Right cardiac atrium (tissue), 5 donors: ENCODE data around the gene GOLGA1. TPM values are rescaled to one million over a fixed set of nuclear protein-coding genes. Genes with fewer than 3 reads are reported as not detected.

ENCODE experiments used
- ATAC-seq, 2 donors: fragments of 200-7000 bp; cut with Tn5 transposase; one replicate each; pipeline versions ENCODE4 v1.8.0 to v1.9.1; 2020; ENCODE audit warnings: moderate library complexity in 2 of 2, mild to moderate bottlenecking in 1 of 2
- DNase-seq, 3 donors: peaks; one replicate each; pipeline ENCODE4 v3.0.0-alpha.2; 2020
- H3K27ac ChIP-seq: one replicate; pipeline ENCODE4 v1.5.1; 2013; ENCODE audit warnings: mild to moderate bottlenecking, low read length, control low read depth, moderate library complexity
- H3K27me3 ChIP-seq: one replicate; pipeline ENCODE4 v1.6.1; 2013; ENCODE audit not compliant: control insufficient read depth, insufficient read depth
- H3K4me1 ChIP-seq: one replicate; pipeline ENCODE4 v1.6.1; 2013; ENCODE audit warnings: low read length; ENCODE audit not compliant: control insufficient read depth, insufficient read depth
- H3K4me3 ChIP-seq: one replicate; pipeline ENCODE4 v1.5.1; 2013; ENCODE audit warnings: low read length, control low read depth
- H3K9me3 ChIP-seq: one replicate; pipeline ENCODE4 v1.6.1; 2013; ENCODE audit warnings: low read length; ENCODE audit not compliant: control insufficient read depth
- WGBS: extraction: QIAGEN DNeasy Blood & Tissue Kit; methylation state at CpG from one replicate; pipeline ENCODE4 v1.1.7; 2013; 5-methylcytosine and 5-hydroxymethylcytosine counted together
- intact Hi-C, 4 donors: fragments of 100-400 bp; cut with DNase I; formaldehyde crosslinking; loops; one replicate each; pipeline versions ENCODE4 v1.11.0 to v1.14.0; 2022 to 2023
- polyA plus RNA-seq: library from polyadenylated mRNA; stranded (reverse); fragments of 200-250 nt; gene quantifications from one replicate; pipeline ENCODE4 v1.2.3, GENCODE V29; 2013
- total RNA-seq, 4 donors: library from RNA; stranded (reverse); fragmentation: NEBNext Ultra II Directional; extraction: Animal tissue kit (Norgen Biotek cat#: 25700); gene quantifications; one replicate each; pipeline ENCODE4 v1.2.1, GENCODE V29; 2021
- donor health status: healthy with polysubstance abuse.
- donor health status: DM: no; HTN: yes; CAD: no.
- donor health status: DM: no; HTN: no; CAD: no.
- donor health status: DM: no; HTN: yes; CAD: no; lungs with severe emphysema.
- donor health status: DM: yes; HTN: yes; CAD: no.

Gene GOLGA1
- total and polyA plus RNA-seq, 5 donors, result 8.7 to 20.0 (median 19.1) TPM

- no peaks in the 10 kb centered on the region for H3K9me3 ChIP-seq
- no peaks in the 10 kb centered on the region for H3K27me3 ChIP-seq
- 8% methylated on average over 12 of the region's 12 CpGs for WGBS
- intact Hi-C loops, result no loop called here
- peak overlapping the region; percentile 77 for H3K27ac ChIP-seq
- ATAC-seq (peak in 1 of 2 donors; percentile 5), DNase-seq (peak in 1 of 3 donors; percentile 81)
- H3K4me1 ChIP-seq, result peaks cover 12% of the 10 kb centered on the region
- H3K4me3 ChIP-seq, result peak overlapping the region; percentile 74
Observed at GRCh38 chr9:124869986-124870560, 70.8 kb downstream of the GOLGA1 start.

DNA sequence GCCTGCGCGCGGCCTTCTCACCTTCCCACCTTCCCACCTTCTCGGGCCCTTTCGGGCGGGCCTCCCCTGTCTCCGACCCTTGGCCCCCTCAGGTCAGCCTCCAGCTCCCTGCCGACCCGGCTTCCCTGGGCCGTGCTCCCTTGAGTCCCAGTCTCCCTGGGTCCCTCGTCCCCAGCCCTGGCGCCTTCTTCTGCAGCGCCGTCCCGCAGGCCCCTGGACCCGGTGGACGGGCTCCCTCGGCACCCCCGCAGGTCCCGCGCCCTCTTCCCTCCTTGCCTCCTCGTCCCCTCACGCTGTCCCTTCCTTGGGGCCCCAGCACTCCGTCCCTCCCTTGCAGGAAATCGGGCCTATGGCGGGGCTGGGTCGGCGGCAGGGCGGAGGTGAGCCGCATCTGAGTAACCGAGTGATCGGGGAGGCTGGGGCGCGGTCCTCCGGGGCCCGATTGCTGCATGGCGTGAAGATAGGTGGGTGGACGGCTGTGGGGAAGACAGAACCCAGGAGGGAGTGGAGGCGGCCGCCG, 71.4 kb downstream of the GOLGA1 start:
- DNase-seq (no peak), ATAC-seq (peak; percentile 9 to 26)
- peaks cover 12% of the 10 kb centered on the region for H3K4me1 ChIP-seq
- H3K27me3 ChIP-seq, result no peaks in the 10 kb centered on the region
- H3K9me3 ChIP-seq, result no peaks in the 10 kb centered on the region
- intact Hi-C loops, result no loop called here
- peak overlapping the region; percentile 77 for H3K27ac ChIP-seq
- under 1% methylated on average over 40 of the region's 41 CpGs for WGBS
- peak overlapping the region; percentile 74 for H3K4me3 ChIP-seq

- peaks cover 12% of the 10 kb centered on the region for H3K4me1 ChIP-seq
- under 1% methylated on average over 101 of the region's 101 CpGs for WGBS
- DNase-seq (peak; percentile 90 to 96 (median 95)), ATAC-seq (peak; percentile 94)
- H3K27me3 ChIP-seq, result no peaks in the 10 kb centered on the region
- H3K9me3 ChIP-seq, result no peaks in the 10 kb centered on the region
- peak overlapping the region; percentile 74 for H3K4me3 ChIP-seq
- intact Hi-C loops, result no loop called here
- peak overlapping the region; percentile 77 for H3K27ac ChIP-seq
Observed at GRCh38 chr9:124868511-124869465, 72.1 kb downstream of the GOLGA1 start.

GRCh38 chr9:124863371-124863871, 77.5 kb downstream of the GOLGA1 start:
- Histone ChIP-seq H3K4me1 (peaks cover 5% of the 10 kb centered on the region), H3K4me3 (no peak overlapping the region), H3K27me3 (no peaks in the 10 kb centered on the region), H3K27ac (peak overlapping the region; percentile 70), H3K9me3 (no peaks in the 10 kb centered on the region)
- intact Hi-C loops, result no loop called here
- WGBS, result 49% methylated on average over 7 of the region's 7 CpGs
- ATAC-seq (no peak), DNase-seq (no peak)

- under 1% methylated on average over 92 of the region's 92 CpGs for WGBS
- peak; percentile 96 to 98 (median 98) for DNase-seq
- Histone ChIP-seq H3K9me3 (no peaks in the 10 kb centered on the region), H3K4me3 (peak within 1 kb of the TSS; percentile 64), H3K4me1 (peaks cover 5% of the 10 kb centered on the region), H3K27me3 (no peaks in the 10 kb centered on the region), H3K27ac (peak within 1 kb of the TSS; percentile 82)
- ATAC-seq, result peak; percentile 97
- intact Hi-C loops, result no loop called here
Observed at GRCh38 chr9:124861342-124862229, 79.3 kb downstream of the GOLGA1 start, which contains the start of the genes ARPC5L and RPL35. Gene ARPC5L (plus strand): TSS chr9:124862130. CDS start chr9:124869291, 7,161 bp downstream. Gene RPL35 (minus strand): TSS chr9:124861957. CDS start chr9:124861912, 45 bp downstream.

DNA sequence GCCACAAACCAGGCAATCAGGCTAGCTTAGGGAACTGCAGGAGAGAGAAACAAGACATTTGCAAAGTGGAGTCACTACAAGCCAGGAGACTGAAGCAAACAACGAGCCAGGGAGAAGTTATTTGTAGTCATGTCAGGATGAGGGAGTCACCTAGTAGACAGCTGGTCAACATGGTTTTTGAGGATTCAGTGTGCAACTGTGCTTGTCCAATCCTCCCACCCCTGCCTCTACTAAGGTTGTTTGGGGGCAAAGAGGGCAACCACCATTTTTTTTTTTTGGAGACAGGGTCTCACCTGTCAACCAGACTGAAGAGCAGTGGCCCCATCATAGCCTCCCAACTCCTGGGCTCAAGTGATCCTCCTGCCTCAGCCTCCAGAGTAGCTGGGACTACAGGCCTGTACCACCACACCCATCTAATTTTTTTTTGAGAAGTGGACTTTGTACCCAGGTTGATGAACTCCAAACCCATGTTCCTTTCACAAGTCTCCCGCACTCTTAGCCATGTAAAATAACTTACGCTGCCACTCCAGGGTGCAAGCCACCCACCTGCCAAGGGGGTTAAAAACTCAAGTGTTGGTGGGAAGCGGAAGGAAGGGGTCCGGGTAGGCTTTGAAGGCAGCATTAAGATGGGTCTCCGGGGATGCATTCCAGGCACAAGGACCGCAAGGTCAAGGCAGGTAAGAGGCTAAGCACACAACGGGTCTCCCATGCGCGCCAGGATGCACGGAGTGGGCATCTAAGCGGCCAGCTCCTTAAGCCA, 80.1 kb downstream of the GOLGA1 start:
- Histone ChIP-seq H3K27ac (peak overlapping the region; percentile 21), H3K4me3 (peak overlapping the region; percentile 64), H3K27me3 (no peaks in the 10 kb centered on the region), H3K9me3 (no peaks in the 10 kb centered on the region), H3K4me1 (peaks cover 5% of the 10 kb centered on the region)
- ATAC-seq, result no peak
- 11% methylated on average over 12 of the region's 12 CpGs for WGBS
- no peak for DNase-seq
- intact Hi-C loops, result no loop called here

- H3K4me3 ChIP-seq, result no peak overlapping the region
- no peaks in the 10 kb centered on the region for H3K27me3 ChIP-seq
- peaks cover 5% of the 10 kb centered on the region for H3K4me1 ChIP-seq
- intact Hi-C loops, result no loop called here
- ATAC-seq, result no peak
- no peak overlapping the region for H3K27ac ChIP-seq
- no peak for DNase-seq
- 53% methylated on average over 10 of the region's 10 CpGs for WGBS
- no peaks in the 10 kb centered on the region for H3K9me3 ChIP-seq
Observed at GRCh38 chr9:124859803-124860581, 80.9 kb downstream of the GOLGA1 start.

DNA sequence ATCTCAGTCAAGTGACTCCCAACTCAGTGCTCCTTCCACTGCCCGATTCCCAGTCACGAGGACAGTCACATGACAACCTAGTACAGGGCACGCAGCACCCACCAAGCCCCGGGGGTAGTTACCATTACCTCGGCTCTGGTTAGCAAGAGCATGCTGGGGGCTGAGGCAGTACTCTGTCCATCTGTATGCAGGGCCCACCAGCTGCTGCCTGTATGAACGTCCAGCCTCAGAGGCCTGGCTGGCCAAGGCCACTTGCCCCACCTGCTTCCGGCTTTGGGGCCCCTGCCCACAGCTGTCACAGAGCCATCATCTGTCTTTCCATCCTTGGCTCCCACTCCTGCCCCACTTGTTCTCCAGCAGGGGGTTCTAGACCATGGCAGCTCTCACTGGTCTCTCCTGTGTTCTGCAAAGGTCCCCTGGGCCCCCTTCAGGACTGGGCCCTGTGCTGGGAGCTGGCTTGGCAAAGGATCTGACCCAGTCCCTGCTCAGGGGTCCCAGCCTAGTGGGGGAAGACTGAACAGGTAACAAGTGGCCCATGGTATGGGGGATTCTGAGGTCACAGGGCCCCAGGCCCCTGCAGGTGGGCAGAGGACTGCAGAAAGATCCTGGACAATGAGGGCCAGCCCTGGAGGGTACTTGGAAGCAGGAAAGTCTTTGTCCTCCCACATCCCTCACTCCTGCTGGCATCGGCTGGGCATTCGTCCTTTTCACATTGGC, 82.4 kb downstream of the GOLGA1 start:
- DNase-seq (no peak), ATAC-seq (no peak)
- H3K27me3 ChIP-seq, result no peaks in the 10 kb centered on the region
- no peaks in the 10 kb centered on the region for H3K9me3 ChIP-seq
- WGBS, result 68% methylated on average over 9 of the region's 9 CpGs
- no peak overlapping the region for H3K27ac ChIP-seq
- no peak overlapping the region for H3K4me3 ChIP-seq
- intact Hi-C loops, result no loop called here
- H3K4me1 ChIP-seq, result peaks cover 5% of the 10 kb centered on the region
